Measurements from ENCODE around the gene NTRK2. TPM values are rescaled to one million over a fixed set of nuclear protein-coding genes. Genes with fewer than 3 reads are reported as not detected.

NTRK2 gene
- total RNA-seq, 1 donor from 2014 or later: 65.0 TPM

DNA sequence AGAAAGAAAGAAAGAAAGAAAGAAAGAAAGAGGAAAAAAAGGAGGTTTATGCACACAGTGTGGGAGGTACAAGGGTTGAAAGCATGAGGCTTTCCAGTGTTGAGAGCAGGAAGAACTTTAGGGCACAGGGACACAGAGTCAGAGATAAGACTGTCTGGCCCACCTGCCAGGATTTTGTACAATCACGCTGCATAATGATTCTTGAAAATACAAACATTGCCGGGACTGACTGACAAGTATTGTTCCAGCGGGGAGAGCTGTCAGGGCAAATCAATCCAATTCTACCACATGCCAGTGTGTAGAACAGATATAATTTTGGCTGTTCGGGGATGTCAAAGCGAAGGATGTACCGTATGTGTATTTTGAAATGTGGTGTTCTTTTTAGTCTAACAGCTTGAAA lies 254.7 kb downstream of the NTRK2 start:
- Mint-ChIP-seq H3K36me3 (no peaks in the 10 kb centered on the region), H3K4me1 (no peaks in the 10 kb centered on the region), H3K27ac (no peak overlapping the region), H3K27me3 (ENCODE audit: low read depth) (peaks cover 27% of the 10 kb centered on the region), H3K4me3 (no peak overlapping the region), H3K9me3 (peaks cover 6% of the 10 kb centered on the region)
- no peak for DNase-seq (ENCODE audit: low spot score in 2 of 2, unreplicated experiment in 2 of 2)
- TF ChIP-seq CTCF (IDR thresholded peaks at IDR 0.05; ENCODE audit: unreplicated experiment): no peak

GRCh38 chr9:84925225-84925872 lies 255.8 kb downstream of the NTRK2 start:
- no peak overlapping the region for H3K27ac Mint-ChIP-seq
- H3K27me3 Mint-ChIP-seq (ENCODE audit: low read depth): peaks cover 29% of the 10 kb centered on the region

GRCh38 chr9:84926793-84927192 lies 257.3 kb downstream of the NTRK2 start:
- H3K27me3 Mint-ChIP-seq (ENCODE audit: low read depth): peaks cover 23% of the 10 kb centered on the region
- H3K36me3 Mint-ChIP-seq: no peaks in the 10 kb centered on the region
- no peaks in the 10 kb centered on the region for H3K4me1 Mint-ChIP-seq
- H3K4me3 Mint-ChIP-seq: no peak overlapping the region
- TF ChIP-seq CTCF (IDR thresholded peaks at IDR 0.05; ENCODE audit: unreplicated experiment): no peak
- no peak overlapping the region for H3K27ac Mint-ChIP-seq
- peaks cover 6% of the 10 kb centered on the region for H3K9me3 Mint-ChIP-seq
- no peak for DNase-seq (ENCODE audit: low spot score in 2 of 2, unreplicated experiment in 2 of 2)

More at GRCh38 chr9:84925225-84925872, 255.8 kb downstream of the NTRK2 start:
- DNase-seq (ENCODE audit: low spot score in 2 of 2, unreplicated experiment in 2 of 2): no peak
- Mint-ChIP-seq H3K9me3 (peaks cover 6% of the 10 kb centered on the region), H3K4me3 (no peak overlapping the region), H3K36me3 (no peaks in the 10 kb centered on the region), H3K4me1 (no peaks in the 10 kb centered on the region)
- no peak for TF ChIP-seq CTCF (IDR thresholded peaks at IDR 0.05; ENCODE audit: unreplicated experiment)

DNA sequence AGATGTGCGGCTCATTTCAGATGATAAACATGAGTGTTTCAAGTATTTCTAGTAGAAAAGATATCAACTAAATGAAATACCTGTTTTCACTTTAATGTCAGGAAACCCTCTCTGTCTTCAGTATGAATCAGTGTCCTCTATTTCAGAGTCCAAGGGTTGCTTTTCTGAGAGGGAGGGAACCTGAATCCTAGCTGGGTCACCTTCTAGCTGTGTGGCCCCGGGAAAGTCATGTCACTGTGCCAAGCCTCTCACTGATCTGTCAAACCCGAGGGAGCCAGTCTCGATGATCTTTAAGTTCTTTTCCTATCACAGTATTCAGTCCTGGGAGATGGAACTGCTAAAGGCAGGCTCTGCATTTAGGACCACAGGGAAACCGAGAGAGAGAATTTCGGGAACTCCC lies 258.9 kb downstream of the NTRK2 start:
- DNase-seq (ENCODE audit: low spot score in 2 of 2, unreplicated experiment in 2 of 2): no peak
- Mint-ChIP-seq H3K36me3 (no peaks in the 10 kb centered on the region), H3K4me1 (no peaks in the 10 kb centered on the region), H3K27me3 (ENCODE audit: low read depth) (peaks cover 23% of the 10 kb centered on the region), H3K9me3 (peaks cover 6% of the 10 kb centered on the region), H3K27ac (no peak overlapping the region), H3K4me3 (no peak overlapping the region)
- no peak for TF ChIP-seq CTCF (IDR thresholded peaks at IDR 0.05; ENCODE audit: unreplicated experiment)

- Mint-ChIP-seq H3K4me3 (no peak overlapping the region), H3K27ac (no peak overlapping the region), H3K36me3 (no peaks in the 10 kb centered on the region), H3K27me3 (ENCODE audit: low read depth) (peaks cover 22% of the 10 kb centered on the region), H3K4me1 (no peaks in the 10 kb centered on the region), H3K9me3 (peaks cover 6% of the 10 kb centered on the region)
- TF ChIP-seq CTCF (IDR thresholded peaks at IDR 0.05; ENCODE audit: unreplicated experiment): no peak
- DNase-seq (ENCODE audit: low spot score in 2 of 2, unreplicated experiment in 2 of 2): no peak
Observed at GRCh38 chr9:84929068-84929467, 259.5 kb downstream of the NTRK2 start.
